NCI-H345 treated with DMSO at 0.1 percent for 48 hours (cell line): ENCODE measurements around the gene MUC5B.

Experiments
- DNase-seq: peaks from one replicate; lab custom pipeline; 2025; ENCODE audit not compliant: unreplicated experiment; lab: John Stamatoyannopoulos, UW

MUC5B gene

DNA sequence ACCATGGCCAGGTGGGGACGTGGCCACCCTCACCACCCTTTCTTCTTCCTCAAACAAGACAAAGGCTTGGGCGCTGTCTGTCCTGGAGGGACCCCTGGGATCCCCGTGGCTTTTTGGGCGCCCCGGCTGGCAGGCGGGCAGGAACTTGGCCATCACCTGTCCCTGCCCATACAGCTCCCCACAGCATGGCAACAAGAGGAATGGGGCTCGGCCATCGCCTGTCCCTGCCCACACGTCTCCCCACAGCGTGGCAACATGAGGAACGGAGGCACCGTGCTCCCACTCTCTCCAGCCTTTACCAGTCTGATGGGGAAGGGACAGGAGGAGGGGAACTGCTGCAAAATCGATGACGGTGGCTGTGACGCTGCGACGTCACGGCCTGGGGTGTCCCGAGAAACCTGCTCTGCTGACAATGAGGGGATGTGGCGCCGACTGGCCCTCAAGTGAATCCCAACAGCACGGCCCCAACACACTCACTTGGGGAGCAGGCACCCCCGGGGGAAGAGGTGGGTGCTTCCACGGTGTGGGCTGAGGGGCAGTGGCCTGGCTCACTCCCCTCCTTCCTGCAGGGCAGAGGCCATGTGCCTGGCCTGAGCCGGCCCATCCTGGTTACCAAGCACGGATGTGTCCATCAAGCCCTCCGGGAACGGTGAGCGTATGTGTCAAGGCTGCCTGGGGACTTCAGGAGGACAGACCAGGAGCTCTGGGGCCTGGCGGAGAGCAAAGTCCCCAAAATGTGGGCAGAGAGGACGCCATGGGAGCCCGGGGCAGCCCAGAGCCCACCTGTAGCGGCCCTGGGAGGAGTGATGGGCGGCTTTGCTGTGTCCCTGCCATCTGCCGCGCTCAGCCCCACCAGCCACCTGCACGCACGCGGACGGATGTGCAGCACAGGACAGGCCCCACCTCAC lies 56.2 kb downstream of the MUC5B start:
- no peak for DNase-seq

DNA sequence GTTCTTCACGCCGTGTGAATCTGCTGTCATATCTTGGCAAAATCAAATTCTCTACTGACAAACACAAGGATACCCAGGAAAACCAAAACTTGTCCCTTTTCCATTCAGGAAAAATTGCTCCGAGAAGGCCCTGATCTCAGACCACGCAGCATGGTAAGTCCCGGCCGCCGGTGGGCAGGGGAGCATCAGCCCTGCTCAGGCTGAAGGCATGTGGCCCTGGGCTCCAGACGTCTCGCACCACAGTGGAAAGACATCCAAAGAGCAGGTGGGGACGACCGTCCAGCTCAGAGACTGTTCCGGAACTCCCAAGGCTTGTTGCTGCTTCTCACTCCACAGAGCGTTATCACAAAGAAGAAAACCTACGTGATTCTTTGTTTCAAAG lies 56.8 kb downstream of the MUC5B start:
- DNase-seq, result no peak

- DNase-seq, result no peak
Observed at GRCh38 chr11:1280116-1281035, 57.5 kb downstream of the MUC5B start.

DNA sequence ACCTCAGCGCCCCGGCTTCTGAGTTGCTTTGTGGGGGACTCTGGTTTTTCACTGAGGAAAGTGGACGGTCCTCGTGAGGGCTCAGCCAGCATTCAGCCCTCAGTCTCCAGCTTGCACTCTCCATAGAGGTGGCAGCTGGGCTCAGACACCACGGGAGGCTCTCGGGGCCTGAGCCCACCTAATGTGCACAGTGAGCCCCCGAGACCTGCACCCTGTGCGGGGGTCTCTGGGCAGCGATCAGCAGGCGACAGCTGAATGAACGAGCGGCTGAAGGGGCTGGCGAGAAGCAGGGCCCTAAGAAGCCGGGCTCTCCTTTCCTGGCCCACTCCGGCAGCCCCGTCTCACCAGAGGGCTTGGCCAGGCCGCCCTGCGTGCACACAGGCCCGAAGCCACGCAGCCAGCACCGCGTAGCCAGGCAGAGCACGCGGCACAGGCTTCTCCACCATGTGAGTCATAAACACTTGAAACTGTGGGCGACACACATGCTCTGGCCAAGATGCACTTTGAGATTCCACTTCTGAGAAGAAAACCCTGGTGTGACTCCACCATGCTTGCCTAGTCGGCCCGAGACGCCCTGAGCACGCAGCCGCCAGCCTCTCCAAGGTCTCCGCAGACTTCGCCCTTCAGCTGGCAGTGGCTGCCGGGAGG lies 58.6 kb downstream of the MUC5B start:
- no peak for DNase-seq

DNA sequence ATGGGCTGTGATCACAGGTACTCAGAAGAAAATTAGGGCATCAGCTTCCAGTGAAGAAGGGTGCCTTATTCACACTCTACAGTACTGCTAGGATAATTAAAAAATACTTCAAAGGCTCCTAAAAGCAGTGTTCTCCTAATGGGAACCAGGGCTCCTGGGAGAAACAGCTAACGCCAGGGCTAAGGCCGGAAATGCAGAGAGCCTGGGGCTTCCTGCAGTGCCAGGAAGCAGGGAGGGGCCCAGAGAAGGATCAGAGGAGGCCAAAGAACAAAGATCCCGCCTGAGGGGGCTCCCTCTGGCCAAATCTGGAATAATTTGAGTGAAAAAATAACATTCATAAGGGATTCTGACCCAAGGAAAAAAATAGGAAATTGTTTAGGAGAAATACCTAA lies 59.1 kb downstream of the MUC5B start:
- no peak for DNase-seq

DNA sequence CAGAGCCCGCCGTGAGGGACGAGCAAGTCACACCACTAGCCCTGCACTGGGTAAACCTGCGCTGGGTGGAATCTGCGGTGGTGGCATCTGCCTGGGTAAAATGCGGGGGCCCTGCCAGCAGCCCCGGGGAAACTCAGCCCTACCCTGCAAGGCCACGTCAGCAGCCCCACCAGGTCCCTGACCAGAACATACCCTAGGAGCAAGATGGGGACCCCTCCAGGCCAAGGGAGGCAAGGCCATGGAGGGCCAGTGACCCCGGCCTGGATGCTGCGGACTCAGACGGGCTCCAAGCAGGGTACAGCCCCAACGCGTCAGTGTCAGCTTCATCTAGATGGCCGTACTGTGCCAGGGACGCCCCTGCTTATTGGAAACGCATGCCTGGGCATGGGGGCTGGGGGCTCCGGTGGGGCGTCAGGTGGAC lies 60.2 kb downstream of the MUC5B start:
- DNase-seq, result no peak

DNA sequence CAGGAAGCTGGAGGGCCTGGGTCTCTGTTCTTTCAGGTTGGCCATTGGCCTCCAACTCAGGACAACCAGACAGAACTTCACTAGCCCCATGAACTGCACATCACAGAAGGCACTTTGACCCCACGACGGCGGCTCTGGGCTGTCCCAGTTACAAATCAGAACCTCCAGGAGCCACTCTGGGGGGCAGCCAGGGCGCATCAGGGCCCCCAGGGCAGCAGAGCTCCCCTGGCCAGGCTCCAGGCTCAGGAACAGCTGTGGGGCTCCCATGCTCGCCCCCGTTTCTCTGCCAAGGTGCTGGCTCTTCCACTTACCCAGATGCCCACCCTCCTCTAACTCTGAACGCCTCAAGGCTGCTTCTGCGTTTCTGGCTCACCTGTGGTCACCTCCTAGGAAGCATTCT lies 61.0 kb downstream of the MUC5B start:
- no peak for DNase-seq

DNA sequence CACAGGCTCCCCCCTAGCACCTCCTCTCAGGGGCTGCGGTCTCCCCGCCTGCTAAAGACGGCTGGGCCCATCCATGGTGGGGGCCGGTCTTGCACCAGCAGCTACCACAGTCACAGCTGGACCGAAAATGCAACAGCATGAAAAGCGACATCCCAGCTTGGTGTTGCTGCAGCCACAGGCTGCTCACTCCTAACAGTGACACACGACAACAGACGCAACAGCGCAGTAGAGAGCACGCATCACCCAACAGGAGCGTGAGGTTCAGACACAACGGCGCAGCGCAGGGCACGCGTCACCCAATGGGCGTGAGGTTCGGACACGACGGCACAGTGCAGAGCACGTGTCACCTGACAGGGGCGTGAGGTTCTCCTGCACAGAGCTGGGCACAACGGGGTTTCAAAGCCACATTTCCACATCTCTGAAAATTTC lies 62.5 kb downstream of the MUC5B start:
- no peak for DNase-seq

DNA sequence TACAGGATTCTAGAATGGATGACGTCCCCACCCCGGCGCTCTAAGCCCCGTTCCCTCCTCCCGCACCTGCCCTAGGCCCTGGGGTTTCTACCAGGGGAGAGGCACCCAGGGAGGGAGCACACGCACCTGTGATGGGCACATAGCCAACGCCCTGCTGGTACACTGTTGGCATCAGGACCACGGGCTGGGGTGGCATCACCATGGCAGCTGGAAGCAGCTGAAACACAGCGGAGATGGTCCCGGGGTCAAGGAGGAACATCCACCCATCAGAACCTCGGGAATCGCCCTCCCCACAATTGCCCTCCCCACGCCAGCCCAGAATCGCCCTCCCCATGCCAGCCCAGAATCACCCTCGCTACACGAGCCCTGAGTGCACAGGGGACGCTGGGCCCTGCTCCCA lies 63.0 kb downstream of the MUC5B start:
- no peak for DNase-seq

DNA sequence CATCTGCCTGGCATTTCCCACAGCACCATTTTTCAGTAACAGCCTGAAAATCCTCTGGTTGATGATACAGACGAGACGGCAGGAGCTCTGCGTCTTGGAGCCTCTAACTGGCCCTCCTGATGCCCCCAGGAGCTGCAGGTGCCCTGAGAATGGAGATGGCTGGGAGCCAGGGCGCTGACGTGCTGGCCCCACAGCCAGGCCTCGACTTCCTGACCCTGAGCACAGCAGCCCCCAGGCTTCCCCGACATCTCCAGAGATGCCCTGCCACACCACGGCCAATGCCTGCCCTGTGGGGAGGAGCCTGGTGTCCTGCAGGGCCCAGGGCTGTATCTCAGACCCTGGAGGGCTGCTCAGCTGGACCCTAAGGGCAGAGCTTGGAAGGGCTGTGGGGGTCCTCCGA lies 65.1 kb downstream of the MUC5B start:
- DNase-seq, result no peak

GRCh38 chr11:1288426-1289151 lies 65.7 kb downstream of the MUC5B start:
- DNase-seq, result no peak

- DNase-seq, result no peak
Observed at GRCh38 chr11:1289211-1289935, 66.5 kb downstream of the MUC5B start.

DNA sequence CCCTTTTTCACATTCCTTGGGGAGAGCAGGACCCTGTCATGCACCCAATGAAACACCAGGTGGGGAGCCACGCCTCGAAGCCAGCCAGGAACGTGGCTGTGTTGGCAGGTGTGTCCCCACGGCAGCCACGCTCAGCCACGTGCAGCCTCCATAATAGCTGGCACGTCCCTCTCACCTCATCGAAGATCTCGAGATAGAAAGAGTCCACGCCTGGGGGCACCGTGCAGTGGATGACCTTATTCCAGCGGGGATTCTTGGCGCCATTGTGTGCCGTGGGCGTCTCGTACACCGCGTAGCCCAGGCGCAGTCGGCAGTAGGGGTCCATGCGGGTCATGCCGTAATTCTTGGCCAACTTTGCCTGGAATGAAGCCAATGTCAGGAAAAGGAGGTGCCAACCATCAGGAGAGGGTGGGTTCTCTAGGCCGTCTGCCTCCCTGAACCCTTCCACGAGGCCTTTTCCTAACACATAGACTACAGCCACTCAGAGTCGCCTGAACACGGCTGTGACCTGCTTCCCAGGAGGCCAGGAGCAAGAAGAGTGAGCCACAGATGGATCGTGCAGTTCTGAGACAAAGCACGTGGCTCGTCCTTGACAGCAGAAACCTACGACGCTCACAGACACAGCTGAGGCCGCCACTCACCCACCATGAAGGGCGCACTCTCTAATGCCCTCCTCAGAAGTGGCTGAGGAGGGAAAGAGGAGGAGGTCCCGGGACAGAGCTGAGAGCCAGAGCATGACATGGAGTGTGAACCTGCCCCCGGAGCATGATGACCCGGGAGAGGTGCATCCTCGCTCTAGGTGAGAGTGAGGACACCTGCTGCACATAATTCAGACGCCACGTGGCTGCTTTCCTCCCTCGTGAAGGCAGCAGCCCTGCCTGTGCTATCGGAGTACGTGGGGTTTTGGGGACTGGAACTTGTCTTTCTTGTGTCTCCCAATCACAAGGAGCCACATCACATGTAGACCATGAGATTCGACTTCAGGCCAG lies 67.5 kb downstream of the MUC5B start:
- DNase-seq, result no peak

GRCh38 chr11:1291295-1292017 lies 68.6 kb downstream of the MUC5B start:
- no peak for DNase-seq

GRCh38 chr11:1292018-1292643 lies 69.3 kb downstream of the MUC5B start:
- no peak for DNase-seq

GRCh38 chr11:1292644-1293618 lies 70.1 kb downstream of the MUC5B start:
- no peak for DNase-seq

DNA sequence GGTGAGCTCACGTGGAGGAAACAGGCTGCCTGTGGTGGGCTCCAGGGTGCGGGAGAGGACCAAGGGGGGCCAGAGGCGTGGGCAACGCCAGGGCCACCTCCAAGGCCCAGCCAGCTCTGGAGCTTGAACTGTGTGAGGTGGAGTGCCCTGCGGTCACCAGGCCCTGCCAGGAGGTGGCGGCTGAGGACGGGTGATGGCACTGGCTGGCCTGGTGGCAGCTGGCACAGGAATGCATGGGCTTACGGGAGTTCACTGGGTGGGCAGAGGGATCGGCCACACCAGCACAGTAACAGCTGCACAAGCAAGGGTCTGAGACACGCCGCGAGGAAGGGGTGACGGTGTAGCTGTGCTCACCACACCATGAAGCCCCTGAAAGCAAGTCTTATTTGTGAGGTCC lies 70.8 kb downstream of the MUC5B start:
- DNase-seq, result no peak
